Upper lobe of left lung (tissue), 6 donors: ENCODE measurements around the gene NISCH. TPM values are rescaled to one million over a fixed set of nuclear protein-coding genes. Genes with fewer than 3 reads are reported as not detected.

Experiments
- ATAC-seq, 2 donors: fragments of 200-7000 bp; cut with Tn5 transposase; one replicate each; pipeline ENCODE4 v1.9.1; 2022; ENCODE audit warnings: mild to moderate bottlenecking in 2 of 2, moderate library complexity in 2 of 2; ENCODE audit not compliant: low FRiP score in 2 of 2
- DNase-seq, 2 donors: peaks; one replicate each; pipeline ENCODE4 v3.0.0-alpha.2; 2019 to 2020
- H3K27ac ChIP-seq, 4 donors: fragments of 200-600 bp; sonication (generic); one replicate each; pipeline ENCODE4 v1.5.1; 2016 to 2019
- H3K27me3 ChIP-seq, 4 donors: fragments of 200-600 bp; sonication (generic); one replicate each; pipeline ENCODE4 v1.5.1; 2017 to 2019
- H3K36me3 ChIP-seq, 4 donors: fragments of 200-600 bp; sonication (generic); one replicate each; pipeline ENCODE4 v1.5.1; 2016 to 2019
- H3K4me1 ChIP-seq, 4 donors: fragments of 200-600 bp; sonication (generic); one replicate each; pipeline ENCODE4 v1.5.1; 2018 to 2019
- H3K4me3 ChIP-seq, 4 donors: fragments of 200-600 bp; sonication (generic); one replicate each; pipeline ENCODE4 v1.5.1; 2017 to 2019; ENCODE audit warnings: mild to moderate bottlenecking in 2 of 4, moderate library complexity in 1 of 4
- H3K9me3 ChIP-seq, 4 donors: fragments of 200-600 bp; sonication (generic); one replicate each; pipeline ENCODE4 v1.5.1; 2018 to 2019
- EP300 ChIP-seq, 4 donors: sonication (generic); formaldehyde crosslinking; IDR thresholded peaks; one replicate each; pipeline ENCODE4 v1.5.1; 2017; ENCODE audit warnings: antibody characterized with exemption in 4 of 4, control low read depth in 2 of 4
- POLR2A ChIP-seq, 4 donors: fragments of 450-650 bp; IDR thresholded peaks; one replicate each; pipeline ENCODE4 v1.5.1; 2016 to 2017; ENCODE audit warnings: antibody characterized with exemption in 4 of 4, mild to moderate bottlenecking in 2 of 4
- POLR2AphosphoS5 ChIP-seq, 2 donors: sonication (generic); formaldehyde crosslinking; IDR thresholded peaks; one replicate each; pipeline ENCODE4 v1.5.1; 2017; ENCODE audit warnings: antibody characterized with exemption in 2 of 2
- WGBS, 2 donors: methylation state at CpG; one replicate each; pipeline ENCODE4 v1.1.5; 2017 to 2018; 5-methylcytosine and 5-hydroxymethylcytosine counted together
- total RNA-seq, 6 donors: library from RNA; depleted of rRNA in 4 of 6; stranded (reverse); fragments of >200 nt in 4 of 6; gene quantifications; one replicate each; pipeline versions ENCODE4 v1.1.0 to v1.2.1, GENCODE V29; 2016 to 2021
- TF ChIP-seq, protein P1 (sequence below), 6 experiments: fragments of 450-650 bp in 4 of 6; fragments of 200-600 bp in 2 of 6; sonication (generic) in 2 of 6; IDR thresholded peaks; one replicate each; pipeline ENCODE4 v1.5.1; 2016 to 2019; ENCODE audit warnings: antibody characterized with exemption in 6 of 6
- donor health status: DM: no; HTN: no; CAD: no; lungs with moderate emphysema.
- donor health status: DM: no; HTN: yes; CAD: no; lungs with severe emphysema.

NISCH gene
- total RNA-seq, 6 donors from 2014 or later = 60.7 to 288 (median 83.0) TPM

DNA sequence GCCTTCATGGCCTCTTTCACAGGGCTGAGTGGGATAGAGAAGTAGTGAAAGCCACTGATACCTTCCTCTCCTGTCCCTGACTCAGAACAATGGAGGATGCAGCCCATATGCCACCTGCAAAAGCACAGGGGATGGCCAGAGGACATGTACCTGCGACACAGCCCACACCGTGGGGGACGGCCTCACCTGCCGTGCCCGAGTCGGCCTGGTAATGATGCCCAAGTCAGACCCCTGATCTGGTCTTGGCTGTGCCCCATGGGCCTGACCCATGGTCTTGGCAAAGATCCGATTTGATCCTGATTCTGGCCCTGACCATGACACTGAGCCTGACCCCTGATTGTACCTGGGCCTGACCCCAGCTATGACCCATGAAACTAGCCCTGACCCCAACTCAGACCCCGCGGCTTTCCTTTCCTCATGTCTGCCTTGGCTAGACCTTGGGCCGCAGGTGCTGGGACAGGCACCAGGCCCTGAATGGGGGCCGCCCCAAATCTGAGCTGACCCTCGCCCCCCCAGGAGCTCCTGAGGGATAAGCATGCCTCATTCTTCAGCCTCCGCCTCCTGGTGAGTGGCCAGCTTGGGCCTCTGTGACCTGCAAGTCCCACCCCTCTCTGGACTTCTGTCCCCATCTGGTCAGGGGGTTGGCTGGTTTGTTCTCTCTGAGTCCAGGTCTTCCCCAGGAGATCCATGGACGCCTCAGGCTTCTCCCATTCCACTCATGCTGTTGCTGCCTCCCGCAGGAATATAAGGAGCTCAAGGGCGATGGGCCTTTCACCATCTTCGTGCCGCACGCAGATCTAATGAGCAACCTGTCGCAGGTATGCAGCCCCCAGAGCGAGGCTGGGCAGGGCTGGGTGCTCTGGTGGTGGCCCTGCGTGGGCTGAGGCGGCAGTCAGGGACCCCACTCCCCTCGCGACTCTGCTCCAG lies 62.7 kb downstream of the NISCH start:
- DNase-seq (peak in 1 of 2 donors; percentile 63), ATAC-seq (no peak)
- no peaks in the 10 kb centered on the region for H3K27me3 ChIP-seq
- H3K4me1 ChIP-seq = peaks cover 0 to 6% (median 0%) of the 10 kb centered on the region in 4 donors
- 87 to 92% methylated on average over 7 to 25 of the region's 25 CpGs for WGBS, 2 donors
- TF ChIP-seq POLR2AphosphoS5 (IDR thresholded peaks at IDR 0.05) (no peak), EP300 (IDR thresholded peaks at IDR 0.05) (no peak), POLR2A (IDR thresholded peaks at IDR 0.05) (no peak)
- TF ChIP-seq, protein P1, sequence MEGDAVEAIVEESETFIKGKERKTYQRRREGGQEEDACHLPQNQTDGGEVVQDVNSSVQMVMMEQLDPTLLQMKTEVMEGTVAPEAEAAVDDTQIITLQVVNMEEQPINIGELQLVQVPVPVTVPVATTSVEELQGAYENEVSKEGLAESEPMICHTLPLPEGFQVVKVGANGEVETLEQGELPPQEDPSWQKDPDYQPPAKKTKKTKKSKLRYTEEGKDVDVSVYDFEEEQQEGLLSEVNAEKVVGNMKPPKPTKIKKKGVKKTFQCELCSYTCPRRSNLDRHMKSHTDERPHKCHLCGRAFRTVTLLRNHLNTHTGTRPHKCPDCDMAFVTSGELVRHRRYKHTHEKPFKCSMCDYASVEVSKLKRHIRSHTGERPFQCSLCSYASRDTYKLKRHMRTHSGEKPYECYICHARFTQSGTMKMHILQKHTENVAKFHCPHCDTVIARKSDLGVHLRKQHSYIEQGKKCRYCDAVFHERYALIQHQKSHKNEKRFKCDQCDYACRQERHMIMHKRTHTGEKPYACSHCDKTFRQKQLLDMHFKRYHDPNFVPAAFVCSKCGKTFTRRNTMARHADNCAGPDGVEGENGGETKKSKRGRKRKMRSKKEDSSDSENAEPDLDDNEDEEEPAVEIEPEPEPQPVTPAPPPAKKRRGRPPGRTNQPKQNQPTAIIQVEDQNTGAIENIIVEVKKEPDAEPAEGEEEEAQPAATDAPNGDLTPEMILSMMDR (IDR thresholded peaks at IDR 0.05) = no peak
- H3K9me3 ChIP-seq = no peaks in the 10 kb centered on the region
- peaks cover 0 to 71% (median 17%) of the 10 kb centered on the region in 4 donors for H3K36me3 ChIP-seq
- H3K4me3 ChIP-seq = peak overlapping the region in 3 of 4 donors; percentile 19 to 36 (median 31)
- H3K27ac ChIP-seq = no peak overlapping the region

DNA sequence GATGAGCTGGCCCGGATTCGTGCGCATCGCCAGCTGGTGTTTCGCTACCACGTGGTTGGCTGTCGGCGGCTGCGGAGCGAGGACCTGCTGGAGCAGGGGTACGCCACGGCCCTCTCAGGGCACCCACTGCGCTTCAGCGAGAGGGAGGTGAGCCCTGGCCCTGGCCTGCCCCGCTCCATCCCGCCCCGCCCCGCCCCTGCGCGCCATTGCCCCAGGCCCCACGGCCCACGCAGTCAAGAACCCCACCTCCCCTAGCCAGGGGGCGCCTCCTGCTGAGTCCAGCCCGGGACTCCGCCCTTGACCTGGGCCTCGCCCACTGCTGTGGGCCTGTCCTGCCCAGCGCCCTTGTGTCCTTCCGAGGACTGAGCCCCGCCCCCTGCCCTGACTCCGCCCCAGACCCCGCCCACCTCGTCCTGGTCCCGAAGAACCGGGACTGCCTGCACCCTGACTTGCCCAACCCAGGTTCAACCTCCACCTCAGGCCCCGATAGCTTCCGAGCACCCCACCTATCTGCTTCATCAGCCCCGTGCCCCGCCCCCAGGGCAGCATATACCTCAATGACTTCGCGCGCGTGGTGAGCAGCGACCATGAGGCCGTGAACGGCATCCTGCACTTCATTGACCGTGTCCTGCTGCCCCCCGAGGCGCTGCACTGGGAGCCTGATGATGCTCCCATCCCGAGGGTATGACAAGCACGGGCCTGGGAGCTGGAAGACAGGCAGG lies 63.5 kb downstream of the NISCH start:
- peak overlapping the region in 1 of 4 donors; percentile 7 for H3K27ac ChIP-seq
- H3K9me3 ChIP-seq = no peaks in the 10 kb centered on the region
- peak overlapping the region in 3 of 4 donors; percentile 19 to 36 (median 31) for H3K4me3 ChIP-seq
- peak in 1 of 2 donors; percentile 90 for DNase-seq
- H3K4me1 ChIP-seq = peaks cover 0 to 6% (median 0%) of the 10 kb centered on the region in 4 donors
- H3K36me3 ChIP-seq = peaks cover 0 to 79% (median 21%) of the 10 kb centered on the region in 4 donors
- ATAC-seq = peak in 1 of 2 donors; percentile 36
- WGBS, 2 donors = 63 to 73% methylated on average over 17 to 27 of the region's 50 CpGs
- no peaks in the 10 kb centered on the region for H3K27me3 ChIP-seq
- TF ChIP-seq POLR2A (IDR thresholded peaks at IDR 0.05) = no peak
- TF ChIP-seq EP300 (IDR thresholded peaks at IDR 0.05) = no peak
- TF ChIP-seq, protein P1 (IDR thresholded peaks at IDR 0.05) = no peak
- no peak for TF ChIP-seq POLR2AphosphoS5 (IDR thresholded peaks at IDR 0.05)

DNA sequence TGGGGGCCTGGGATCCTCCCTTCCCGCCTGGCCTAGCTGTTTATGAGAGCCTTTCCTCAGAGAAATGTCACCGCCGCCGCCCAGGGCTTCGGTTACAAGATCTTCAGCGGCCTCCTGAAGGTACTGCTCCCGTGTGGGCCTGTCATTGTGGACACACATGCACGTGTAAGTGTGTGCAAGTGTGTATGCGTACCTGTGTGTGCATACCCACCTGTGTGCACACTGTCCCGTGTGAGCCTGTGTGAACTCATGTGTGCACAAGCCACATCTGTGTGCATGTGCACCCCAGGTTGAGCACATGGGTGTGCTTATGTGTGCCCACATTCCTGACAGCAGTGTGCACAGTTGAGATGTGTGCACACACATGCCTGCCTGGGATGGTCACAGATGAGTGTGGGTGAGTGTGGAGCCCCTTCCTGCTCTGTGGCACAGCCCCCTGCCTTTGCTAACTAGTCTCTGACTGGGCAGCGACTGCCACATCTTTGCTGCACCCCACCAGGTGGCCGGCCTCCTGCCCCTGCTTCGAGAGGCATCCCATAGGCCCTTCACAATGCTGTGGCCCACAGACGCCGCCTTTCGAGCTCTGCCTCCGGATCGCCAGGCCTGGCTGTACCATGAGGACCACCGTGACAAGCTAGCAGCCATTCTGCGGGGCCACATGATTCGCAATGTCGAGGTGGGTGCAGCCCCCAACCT lies 64.2 kb downstream of the NISCH start:
- WGBS, 2 donors = 94 to 96% methylated on average over 9 to 22 of the region's 22 CpGs
- Histone ChIP-seq H3K9me3 (no peaks in the 10 kb centered on the region), H3K4me3 (no peak overlapping the region), H3K27ac (no peak overlapping the region), H3K27me3 (no peaks in the 10 kb centered on the region), H3K36me3 (peaks cover 0 to 81% (median 24%) of the 10 kb centered on the region in 4 donors), H3K4me1 (peaks cover 3 to 11% (median 4%) of the 10 kb centered on the region in 4 donors)
- DNase-seq (no peak), ATAC-seq (no peak)
- TF ChIP-seq EP300 (IDR thresholded peaks at IDR 0.05) = no peak
- TF ChIP-seq, protein P1 (IDR thresholded peaks at IDR 0.05) = no peak
- TF ChIP-seq POLR2A (IDR thresholded peaks at IDR 0.05) = no peak
- TF ChIP-seq POLR2AphosphoS5 (IDR thresholded peaks at IDR 0.05) = no peak

DNA sequence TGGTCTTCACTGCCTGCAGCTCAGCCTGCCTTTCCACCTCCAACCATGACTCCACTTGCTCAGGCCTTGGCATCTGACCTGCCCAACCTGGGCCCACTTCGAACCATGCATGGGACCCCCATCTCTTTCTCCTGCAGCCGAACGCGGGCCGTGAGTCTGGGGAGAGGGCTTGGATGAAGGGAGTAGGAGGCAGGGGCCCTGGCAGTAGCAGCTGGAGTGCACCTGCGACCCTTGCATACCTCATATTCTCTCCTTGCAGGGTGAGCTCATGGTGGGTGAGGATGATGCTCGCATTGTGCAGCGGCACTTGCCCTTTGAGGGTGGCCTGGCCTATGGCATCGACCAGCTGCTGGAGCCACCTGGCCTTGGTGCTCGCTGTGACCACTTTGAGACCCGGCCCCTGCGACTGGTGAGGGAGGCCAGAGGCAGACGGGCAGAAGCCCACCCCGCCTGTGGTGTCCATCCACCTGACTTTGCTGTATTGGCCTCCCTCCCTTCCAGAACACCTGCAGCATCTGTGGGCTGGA lies 64.8 kb downstream of the NISCH start:
- H3K27ac ChIP-seq = no peak overlapping the region
- TF ChIP-seq POLR2A (IDR thresholded peaks at IDR 0.05) = no peak
- TF ChIP-seq EP300 (IDR thresholded peaks at IDR 0.05) = no peak
- no peak for TF ChIP-seq POLR2AphosphoS5 (IDR thresholded peaks at IDR 0.05)
- TF ChIP-seq, protein P1 (IDR thresholded peaks at IDR 0.05) = no peak
- H3K4me1 ChIP-seq = peaks cover 9 to 17% (median 10%) of the 10 kb centered on the region in 4 donors
- no peak overlapping the region for H3K4me3 ChIP-seq
- ATAC-seq (no peak), DNase-seq (peak in 1 of 2 donors; percentile 71)
- 84 to 92% methylated on average over 10 to 13 of the region's 14 CpGs for WGBS, 2 donors
- peaks cover 0 to 84% (median 25%) of the 10 kb centered on the region in 4 donors for H3K36me3 ChIP-seq
- H3K27me3 ChIP-seq = no peaks in the 10 kb centered on the region
- H3K9me3 ChIP-seq = no peaks in the 10 kb centered on the region
